Activated effector memory CD4-positive, alpha-beta T cell treated with Interleukin-2 at 50 U/mL for 16 hours (primary cell): ENCODE data around the gene ACAA1.
"Not testable (repeated sequence)": the region's sequence is repeated elsewhere in the genome, so short reads cannot be mapped to it uniquely, and the experiment has no call there.

Experiments
- DNase-seq: peaks from one replicate; pipeline ENCODE4 v3.0.0-alpha.2; 2020

Gene ACAA1, protein sequence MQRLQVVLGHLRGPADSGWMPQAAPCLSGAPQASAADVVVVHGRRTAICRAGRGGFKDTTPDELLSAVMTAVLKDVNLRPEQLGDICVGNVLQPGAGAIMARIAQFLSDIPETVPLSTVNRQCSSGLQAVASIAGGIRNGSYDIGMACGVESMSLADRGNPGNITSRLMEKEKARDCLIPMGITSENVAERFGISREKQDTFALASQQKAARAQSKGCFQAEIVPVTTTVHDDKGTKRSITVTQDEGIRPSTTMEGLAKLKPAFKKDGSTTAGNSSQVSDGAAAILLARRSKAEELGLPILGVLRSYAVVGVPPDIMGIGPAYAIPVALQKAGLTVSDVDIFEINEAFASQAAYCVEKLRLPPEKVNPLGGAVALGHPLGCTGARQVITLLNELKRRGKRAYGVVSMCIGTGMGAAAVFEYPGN

DNA sequence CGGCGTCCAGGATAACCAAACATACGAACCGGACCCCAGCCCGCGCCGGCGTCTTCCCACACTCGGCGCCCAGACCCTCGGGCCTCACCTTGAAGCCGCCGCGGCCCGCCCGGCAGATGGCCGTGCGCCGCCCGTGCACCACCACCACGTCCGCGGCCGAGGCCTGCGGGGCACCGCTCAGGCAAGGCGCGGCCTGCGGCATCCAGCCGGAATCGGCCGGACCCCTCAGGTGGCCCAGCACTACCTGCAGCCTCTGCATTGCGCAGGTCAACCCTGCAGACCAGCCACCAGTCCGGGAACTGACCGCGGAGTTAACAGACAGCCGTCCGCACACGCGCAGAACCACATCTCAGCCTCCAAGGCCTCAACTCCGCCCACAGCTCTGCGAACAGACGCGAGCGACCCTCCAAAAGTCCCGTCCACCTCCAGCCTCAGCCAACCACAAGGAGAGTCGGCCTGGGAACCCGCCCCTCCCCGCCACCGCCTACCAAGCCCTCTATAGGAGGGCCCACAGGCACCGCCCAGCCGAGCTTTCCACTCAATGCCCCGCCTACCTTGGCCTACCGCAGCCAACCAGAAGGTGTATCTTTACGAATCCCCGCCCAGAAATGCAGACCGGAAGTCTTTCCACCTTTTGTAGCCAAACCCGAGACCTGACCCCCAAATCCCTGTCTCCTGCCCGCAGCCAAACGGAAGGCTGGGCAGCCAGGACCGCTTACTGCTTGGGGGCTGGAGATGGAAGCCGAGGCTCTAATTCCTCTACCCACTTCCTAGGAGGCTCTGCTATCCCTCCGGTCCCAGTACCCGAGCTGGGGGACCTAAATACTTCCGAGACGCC is at the start of gene ACAA1:
ACAA1 (minus strand) TSS at position 351 of the 838 bp plus-strand sequence; CDS start at position 259, 92 bp downstream.
- DNase-seq = peak; percentile 96

DNA sequence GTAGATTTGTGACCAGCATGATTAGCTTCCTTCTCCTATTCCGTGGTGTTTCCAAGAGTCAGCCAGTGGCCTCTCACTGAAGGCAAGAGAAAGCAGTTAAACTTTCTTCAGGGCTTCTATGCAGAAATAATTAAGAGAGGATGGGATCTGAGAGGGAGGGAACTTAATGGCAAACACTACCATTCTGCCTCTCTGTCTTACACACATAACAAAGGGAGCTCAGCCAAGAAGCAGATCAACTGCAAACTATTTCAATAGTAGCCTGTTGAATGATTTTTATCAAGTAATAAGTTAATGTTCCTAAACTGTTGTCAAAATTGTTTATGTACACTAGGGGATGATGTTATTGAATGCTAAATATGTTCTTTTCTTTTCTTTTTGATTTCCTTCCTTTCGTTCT is 40.3 kb upstream of the ACAA1 start:
- no peak for DNase-seq

DNA sequence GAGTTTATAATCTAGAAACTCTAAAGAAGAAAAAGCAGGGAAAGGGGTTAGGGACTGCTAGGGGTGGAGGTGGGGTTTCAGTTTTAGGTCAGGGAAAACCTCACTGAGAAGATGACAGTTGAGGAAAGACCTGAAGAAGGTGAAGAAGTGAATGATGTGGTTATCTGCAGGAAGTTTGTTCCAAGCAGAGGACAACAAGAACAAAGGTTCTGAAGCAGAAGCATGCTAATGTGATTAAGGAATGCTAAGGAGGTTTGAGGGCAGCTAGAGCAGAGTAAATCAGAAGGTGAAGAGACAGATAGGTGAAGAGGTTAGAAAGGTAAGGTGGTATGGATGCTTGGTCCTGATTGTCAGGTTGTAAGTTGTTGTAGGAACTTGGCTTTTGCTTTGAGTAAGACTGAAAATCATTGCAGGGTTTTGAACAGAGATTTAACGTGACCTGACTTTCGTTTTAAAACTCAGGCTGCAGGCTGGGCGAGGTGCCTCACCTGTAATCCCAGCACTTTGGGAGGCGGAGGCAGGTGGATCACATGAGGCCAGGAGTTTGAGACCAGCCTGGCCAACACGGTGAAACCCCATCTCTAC is 37.0 kb upstream of the ACAA1 start:
- DNase-seq = no peak

DNA sequence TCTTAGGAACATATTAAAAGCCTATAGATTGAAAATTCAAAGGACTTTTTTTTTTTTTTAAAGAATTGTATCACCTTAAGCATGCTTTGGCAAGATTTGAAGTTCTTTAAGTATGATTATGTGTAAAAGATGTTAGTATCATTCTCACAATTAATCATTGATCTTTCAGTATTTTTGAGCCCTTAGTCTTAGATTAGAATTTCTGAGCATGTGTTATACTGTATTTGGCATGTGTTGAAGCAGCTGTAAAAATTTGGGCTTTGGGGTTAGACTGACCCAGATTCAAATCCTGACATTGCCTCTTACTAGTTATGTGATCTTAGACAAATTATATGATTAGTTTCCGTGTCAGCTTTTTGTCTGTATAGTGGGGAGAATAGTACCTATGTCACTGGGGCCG is 34.7 kb upstream of the ACAA1 start:
- no peak for DNase-seq

DNA sequence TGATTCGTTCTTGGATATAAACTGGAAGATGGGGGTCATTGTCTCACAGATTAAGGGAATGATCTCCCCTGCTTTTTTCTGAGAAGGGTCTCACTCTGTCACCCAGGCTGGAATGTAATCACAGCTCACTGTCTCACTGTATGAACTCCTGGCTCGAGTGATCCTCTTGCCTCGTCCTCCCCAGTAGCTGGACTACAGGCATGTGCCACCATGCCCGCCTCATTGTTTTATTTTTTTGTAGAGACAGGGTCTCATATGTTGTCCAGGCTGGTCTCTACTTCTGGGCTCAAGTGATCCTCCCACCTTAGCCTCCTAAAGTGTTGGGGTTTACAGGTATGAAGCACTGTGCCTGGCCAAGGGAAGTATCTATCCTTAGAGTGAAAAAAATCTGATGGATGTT is 33.8 kb upstream of the ACAA1 start:
- DNase-seq = no peak

DNA sequence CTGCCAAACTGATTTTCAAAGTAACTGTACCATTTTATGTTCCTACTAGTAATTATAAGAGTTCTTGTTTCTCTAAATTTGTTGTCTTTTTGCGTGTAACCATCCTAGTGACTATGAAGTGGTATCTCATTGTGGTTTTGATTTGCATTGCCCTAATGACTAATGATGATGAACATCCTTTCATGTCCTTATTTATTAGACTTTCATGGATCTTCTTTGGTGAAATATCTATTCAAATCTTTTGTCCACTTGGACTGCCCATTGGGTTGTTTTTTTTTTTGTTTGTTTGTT is 32.0 kb upstream of the ACAA1 start:
- DNase-seq = no peak

DNA sequence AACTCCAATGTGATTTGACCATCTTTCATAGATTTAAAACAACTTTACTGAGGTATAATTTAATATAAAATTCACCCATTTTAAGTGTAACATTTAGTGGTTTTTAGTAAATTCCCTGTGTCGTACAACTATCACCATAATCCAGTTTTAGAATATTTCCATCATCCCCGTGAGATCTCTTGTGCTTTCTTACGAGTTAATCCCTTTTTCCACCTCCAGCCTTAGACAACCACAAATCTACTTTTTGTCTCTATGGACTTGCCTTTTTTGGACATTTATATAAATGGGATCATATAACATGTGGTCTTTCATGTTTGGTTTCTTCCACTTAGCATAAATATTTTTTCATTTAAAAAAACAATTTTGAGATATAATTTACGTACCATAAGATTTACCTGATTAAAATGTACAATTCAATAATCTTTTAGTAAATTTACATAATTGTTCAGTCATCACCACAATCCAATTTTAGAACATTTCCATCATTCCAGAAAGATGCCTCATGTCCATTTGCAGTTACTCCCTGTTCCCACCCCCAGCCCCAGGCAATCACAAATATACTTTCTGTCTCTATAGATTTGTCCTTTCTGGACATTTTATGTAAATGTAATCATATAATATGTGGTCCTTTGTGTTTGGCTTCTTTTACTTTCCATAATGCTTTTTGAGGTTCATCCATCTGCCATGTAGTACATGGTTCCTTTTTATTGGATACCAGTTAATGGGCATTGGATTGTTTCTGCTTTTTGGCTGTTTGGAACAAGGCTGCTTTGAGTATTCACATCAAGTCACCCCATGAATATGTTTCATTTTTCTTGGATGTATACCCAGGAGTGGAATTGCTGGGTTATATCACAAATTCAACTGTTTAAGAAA is 31.5 kb upstream of the ACAA1 start:
- DNase-seq = no peak

DNA sequence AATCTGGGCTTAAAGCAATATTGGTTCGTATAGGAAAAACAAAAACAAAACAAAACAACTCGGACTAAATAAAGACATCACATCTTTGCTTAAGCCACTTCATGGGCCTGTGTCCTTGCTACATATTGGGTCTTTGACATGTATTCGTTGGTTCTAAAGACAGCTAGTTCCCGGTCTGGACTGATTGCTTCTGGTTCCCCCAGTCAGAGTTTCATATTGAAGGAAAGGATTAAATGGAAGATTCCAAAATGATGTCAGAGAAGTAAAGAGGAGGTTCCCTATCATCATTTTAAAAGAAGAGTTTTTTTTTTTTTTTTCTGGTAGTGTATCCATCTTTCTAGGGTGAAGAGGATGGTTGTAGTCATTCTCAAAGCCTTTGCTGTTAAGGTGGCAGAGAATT is 30.7 kb upstream of the ACAA1 start:
- DNase-seq = no peak

DNA sequence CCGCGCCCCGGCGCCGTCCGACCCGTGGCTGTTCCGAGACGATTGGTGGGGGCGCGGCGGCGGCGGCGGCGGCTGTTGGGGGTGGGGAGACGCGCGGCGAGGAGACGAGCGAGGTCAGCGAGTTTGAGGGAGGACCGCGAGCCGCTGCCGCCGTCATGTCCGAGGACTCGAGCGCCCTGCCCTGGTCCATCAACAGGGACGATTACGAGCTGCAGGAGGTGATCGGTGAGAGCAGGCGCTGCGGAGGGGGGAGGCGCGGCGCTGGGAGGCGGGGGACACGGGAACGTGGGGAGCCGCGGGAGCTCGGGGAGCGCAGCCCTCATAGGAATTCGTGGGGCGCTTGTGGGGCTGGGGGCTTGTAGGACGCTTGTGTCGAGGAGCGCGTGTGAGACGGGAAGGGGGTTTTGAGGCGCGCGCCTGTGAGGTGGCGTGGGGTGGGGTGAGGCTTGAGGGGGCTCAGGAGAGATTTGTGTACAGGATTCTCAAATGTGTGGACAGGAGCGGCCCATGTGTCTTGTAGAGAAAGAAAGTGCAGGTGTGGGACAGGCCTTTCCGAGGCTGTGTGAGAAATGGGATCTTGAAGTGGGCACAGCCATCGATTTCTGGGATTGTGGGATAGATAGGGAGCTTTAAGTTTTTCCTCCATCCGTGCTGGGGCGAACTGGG is 28.9 kb upstream of the ACAA1 start:
- no peak for DNase-seq

DNA sequence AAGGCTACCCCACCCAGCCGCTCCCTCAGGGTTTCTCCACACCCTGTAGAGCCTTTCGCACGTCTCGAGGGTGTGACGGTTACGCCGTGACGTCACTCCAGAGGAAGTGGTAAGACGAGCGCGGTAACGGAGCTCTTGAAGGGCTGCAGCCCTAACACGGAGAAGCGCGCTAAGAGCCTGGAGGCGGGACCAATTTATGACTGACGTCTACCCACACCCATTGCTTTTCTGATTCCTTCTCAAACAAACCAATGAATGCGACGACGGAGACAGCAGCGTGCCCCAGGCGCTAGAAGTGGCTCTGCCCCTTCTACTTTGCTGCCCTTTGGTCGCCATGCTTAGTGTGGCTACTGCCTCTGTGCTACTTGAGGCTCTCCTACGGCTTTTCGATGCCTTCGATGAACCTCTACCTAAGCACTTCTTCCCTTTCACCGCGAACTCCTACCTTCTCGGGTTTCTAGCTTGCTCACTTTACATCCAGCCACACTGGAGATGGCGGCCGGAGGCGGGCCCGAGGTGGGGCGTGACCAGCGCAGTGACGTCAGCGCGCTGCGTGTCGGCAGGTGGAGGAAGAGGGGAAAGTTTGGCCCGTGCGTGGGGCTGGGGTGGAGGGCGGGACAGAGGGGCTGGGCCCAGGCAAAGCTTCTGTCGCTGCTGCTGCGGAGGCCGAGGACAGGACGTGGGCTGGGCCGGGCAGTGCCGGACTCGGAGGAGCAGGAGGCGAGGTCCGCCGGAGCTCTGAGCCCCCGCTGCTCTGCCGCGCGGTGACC is 28.2 kb upstream of the ACAA1 start, which contains the start of gene OXSR1:
OXSR1 (plus strand) TSS at position 586 of the 770 bp plus-strand sequence. CDS start 340 bp downstream, outside the sequence.
- peak; percentile 93 for DNase-seq

DNA sequence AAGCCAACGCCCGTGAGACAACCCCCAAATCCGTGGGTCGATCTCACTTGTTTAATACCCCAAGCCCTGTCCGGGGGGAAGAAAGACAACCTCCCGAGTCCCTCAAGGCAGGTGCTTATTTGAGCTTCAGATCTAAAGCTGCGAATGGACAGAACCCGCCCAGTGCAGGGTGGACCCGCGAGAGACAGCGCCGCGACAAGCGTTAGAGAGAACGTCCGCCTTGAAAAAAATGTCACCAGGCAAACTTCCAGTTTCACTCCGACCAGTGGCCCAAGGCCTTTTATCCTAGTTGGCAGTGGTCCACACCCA is 27.7 kb upstream of the ACAA1 start:
- no peak for DNase-seq

DNA sequence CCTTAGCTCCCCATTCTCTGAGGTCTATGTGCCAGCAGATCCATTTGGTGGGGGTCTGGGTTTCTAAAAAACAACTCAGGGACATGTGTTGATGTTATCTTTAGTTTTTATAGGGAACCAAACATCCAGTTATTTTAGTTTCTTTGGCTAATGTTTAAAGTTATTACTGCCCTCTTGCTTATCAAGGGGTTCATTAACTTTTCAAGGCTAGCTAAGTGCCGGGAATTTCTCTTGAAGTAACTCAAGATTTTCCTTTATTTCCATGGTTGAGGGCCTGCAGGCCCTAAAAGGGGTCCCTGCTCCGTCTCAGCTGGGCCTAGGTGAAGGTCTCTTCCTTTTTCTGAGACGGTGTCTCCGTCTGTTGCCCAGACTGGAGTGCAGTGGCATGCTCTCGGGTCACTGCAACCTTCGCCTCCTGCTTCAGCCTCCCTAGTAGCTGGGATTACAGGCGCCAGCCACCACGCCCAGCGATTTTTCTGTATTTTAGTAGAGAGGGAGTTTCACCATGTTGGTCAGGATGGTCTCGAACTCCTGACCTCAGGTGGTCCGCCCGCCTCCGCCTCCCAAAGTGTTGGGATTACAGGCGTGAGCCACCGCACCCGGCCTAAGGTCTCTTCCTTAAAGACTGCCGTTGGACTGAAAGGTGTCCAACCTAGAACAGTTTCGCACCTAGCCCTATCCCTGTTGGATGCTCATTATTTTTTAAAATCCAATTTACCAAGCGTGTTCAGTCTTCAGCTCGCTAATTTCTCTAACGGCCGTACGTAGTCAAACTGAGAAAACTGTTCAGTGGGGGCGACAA is 27.1 kb upstream of the ACAA1 start:
- DNase-seq = no peak

DNA sequence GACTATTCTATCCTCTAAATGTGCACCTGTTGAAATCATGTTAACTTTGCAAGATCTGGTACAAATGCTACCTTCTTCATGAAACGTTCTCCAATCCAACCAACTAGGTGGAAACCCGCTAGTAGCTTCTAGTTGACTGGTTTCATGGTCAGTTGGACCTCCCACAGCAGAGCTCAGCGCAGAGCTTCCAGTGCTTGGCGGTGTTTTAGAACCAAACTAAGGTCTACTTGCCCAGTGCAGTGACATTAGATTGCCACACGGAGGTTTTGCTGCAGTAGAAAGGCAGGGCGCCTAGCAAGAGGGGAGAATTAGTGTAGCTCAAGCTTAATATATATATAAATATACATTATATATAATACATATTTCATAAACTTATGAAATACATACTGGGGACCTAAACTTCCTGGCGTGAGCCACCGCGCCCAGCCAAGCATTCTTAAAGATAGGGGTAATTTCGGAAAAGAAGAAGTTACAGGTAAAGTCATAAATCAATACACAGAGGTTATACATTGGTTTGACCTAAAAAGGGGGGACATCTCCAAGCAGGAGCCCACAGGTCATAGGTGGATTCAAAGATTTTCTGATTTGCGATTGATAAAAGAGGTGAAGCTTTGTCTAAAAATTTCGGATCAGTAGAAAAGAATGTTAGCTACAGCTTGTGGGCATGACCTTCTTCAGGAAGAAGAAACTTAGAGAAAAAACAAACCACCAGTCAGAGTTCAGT is 26.4 kb upstream of the ACAA1 start:
- no peak for DNase-seq

DNA sequence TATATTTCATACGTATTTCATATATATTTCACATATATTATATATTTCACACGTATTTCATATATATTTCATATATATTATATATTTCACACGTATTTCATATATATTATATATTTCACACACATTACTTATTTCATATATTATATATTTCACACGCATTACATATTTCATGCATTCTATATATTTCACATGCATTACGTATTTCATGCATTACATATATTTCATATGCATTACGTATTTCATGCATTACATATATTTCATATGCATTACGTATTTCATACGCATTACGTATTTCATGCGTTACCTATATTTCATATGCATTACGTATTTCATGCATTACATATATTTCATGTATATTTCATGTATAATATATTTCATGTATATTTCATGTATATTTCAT is 23.8 kb upstream of the ACAA1 start:
- DNase-seq = not testable (repeated sequence)

DNA sequence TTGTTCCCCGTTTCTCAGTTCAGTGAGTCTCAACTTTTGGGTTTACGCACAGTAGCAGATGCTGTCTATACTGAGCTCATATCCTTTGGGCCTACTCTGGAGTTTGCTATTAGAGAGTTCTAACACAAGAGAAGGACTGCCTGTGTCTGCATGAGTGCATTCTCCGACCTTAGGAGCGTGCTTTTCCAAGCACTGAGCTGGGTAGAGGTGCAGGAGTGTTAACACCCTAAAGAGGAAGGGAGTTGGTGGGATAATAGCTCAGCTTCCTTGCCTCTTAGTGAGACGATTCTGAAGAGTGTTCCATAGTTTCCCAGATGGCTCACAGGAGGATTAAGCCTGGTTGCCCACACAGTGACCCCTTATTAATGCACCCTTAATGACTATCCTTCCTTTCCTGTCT is 21.5 kb upstream of the ACAA1 start:
- no peak for DNase-seq

DNA sequence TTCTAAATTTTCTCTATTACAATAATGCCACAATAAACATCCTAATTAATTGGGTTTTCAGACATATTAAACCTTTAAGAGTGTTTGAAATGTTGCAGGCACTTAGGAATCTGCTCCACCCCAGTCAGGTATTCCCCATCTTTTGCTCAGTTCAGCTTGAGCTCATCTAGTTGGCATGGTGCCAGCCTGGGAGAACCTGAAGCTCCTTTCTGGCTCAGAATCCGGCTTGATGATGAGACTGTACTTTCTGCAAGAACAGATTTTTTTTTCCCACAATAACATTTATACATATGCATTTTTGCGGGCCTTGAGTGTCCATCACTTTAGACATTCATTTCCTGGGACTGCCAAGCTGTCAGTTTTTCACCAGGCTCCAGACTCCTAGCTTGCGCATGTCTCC is 20.7 kb upstream of the ACAA1 start:
- no peak for DNase-seq

DNA sequence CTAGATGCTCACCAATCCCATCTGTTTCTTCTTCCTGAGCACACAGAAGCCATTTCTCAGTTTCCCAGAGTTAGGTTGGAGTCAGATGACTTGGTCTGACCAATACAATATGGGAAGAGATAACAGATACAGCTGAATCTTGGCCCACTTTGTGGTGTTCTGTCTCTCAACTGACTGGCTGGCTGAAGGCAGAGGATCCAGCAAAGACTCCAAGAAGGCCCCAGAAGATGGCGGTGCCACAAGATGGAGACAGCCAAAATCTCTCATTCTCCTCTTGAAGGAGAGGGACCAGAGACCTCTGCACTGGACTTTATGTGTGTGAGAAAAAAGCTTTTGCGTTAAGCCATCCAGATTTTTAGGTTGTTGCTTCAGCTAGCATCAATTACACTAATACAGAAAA is 20.2 kb upstream of the ACAA1 start:
- DNase-seq = no peak

DNA sequence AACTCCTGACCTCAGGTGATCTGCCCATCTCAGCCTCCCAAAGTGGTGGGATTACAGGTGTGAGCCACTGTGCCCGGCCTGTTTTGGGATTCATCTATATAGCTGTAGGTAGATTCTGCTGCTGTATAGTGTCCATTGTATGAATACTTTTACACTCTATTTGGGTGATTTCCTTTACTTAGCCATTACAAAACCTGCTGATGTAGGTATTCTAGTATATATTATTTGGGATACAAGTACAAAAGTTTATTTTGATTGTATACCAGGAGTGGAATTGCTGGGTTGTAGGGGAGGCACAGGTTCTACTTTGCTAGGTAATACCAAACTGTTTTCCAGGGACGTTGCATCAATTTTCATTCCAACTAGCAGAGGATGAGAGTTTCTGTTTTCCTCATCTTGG is 18.9 kb upstream of the ACAA1 start:
- DNase-seq = no peak

DNA sequence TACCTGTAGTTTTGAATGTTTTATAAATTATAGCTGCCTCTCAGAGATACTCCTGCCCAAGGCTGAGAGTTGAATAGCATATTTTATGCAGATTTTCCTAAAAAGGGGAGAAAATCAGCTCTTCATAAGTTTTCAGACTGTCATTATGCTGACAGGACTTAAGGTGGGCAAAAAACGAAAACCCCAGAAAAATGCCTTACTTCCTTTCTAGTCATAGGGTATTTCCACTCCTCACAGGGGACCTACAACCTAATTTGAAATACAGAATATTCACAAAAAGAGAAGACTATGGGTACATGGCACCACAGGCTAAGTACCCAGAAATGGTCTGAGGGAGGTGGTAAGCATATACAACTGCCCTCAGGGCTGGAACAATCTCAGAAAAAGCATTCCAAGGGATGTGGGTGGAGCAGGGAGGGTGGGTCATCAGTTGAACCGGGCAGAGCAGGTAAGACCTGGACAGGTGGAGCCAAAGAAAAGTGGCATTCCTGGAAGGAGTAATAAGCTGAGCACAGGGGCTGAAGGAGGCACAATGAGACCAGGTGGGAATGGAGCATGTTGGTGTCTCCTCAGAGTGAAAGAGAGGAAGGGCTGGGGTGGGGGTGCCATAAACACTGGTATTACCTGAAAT is 17.8 kb upstream of the ACAA1 start:
- no peak for DNase-seq
